AG04450 (cell line): Measurements from ENCODE around the gene ALPK1. TPM values are rescaled to one million over a fixed set of nuclear protein-coding genes. Genes with fewer than 3 reads are reported as not detected.

Source experiments
- CTCF ChIA-PET: fragments of 300-600, 350-600 bp; formaldehyde crosslinking; extraction: SDS; loops from one replicate; lab custom pipeline; 2022; ENCODE audit warnings: antibody characterized with exemption, inconsistent platforms; lab: Charles Lee
- POLR2A ChIA-PET: fragments of 350-600 bp; formaldehyde crosslinking; extraction: SDS; loops from one replicate; lab custom pipeline; 2021; ENCODE audit warnings: antibody characterized with exemption, inconsistent platforms; lab: Yijun Ruan, JAX
- DNase-seq: peaks from one replicate; pipeline ENCODE4 v3.0.0-alpha.2; 2011; ENCODE audit warnings: low read depth, low spot score
- H3K27ac ChIP-seq: one replicate; pipeline ENCODE4 v1.5.1; 2012; ENCODE audit warnings: low read depth, low read length, control low read depth
- H3K27me3 ChIP-seq: one replicate; pipeline ENCODE4 v1.6.0; 2012; ENCODE audit warnings: low read length; ENCODE audit not compliant: control insufficient read depth, insufficient read depth
- H3K4me3 ChIP-seq: 2 replicates; pipeline ENCODE4 v1.5.1; 2011; ENCODE audit warnings: mild to moderate bottlenecking, low read depth, low read length, control low read depth
- H3K9me3 ChIP-seq: 2 replicates; pipeline ENCODE4 v1.5.1; 2012; ENCODE audit warnings: low read length; ENCODE audit not compliant: control insufficient read depth, insufficient read depth
- polyA plus RNA-seq: library from polyadenylated mRNA; depleted of rRNA; stranded (reverse); fragments of >200 nt; gene quantifications from 2 replicates; pipeline ENCODE4 v1.2.3, GENCODE V29; 2011
- TF ChIP-seq, protein P1 (sequence below): IDR thresholded peaks from 2 replicates; pipeline ENCODE4 v1.5.1; 2011; ENCODE audit warnings: low read depth, low read length, control low read depth, inconsistent platforms

ALPK1 gene
- polyA plus RNA-seq, 1 experiment, result 14.0 TPM

DNA sequence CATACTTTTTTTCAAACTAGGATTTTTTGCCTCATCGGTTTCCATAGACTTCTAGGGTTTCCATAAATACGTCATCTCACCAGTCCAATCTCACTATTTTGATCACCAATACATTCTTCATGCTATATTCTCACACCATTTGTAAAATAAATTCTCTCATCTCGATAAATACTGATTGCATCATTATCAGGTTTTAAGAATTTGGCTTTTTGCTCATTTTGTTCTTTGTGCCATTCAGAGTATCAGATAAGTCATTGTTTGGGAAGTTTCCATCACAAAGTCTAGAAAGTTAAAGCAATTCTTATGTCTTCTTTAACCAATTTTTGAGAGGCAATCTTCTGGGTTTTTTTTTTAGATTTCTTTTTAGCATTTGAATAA lies 81.1 kb downstream of the ALPK1 start:
- CTCF ChIA-PET, result no interaction called here
- no peak for DNase-seq
- POLR2A ChIA-PET, result no interaction called here
- Histone ChIP-seq H3K9me3 (no peaks in the 10 kb centered on the region), H3K27ac (no peak overlapping the region), H3K4me3 (no peak overlapping the region), H3K27me3 (no peaks in the 10 kb centered on the region)
- TF ChIP-seq, protein P1, sequence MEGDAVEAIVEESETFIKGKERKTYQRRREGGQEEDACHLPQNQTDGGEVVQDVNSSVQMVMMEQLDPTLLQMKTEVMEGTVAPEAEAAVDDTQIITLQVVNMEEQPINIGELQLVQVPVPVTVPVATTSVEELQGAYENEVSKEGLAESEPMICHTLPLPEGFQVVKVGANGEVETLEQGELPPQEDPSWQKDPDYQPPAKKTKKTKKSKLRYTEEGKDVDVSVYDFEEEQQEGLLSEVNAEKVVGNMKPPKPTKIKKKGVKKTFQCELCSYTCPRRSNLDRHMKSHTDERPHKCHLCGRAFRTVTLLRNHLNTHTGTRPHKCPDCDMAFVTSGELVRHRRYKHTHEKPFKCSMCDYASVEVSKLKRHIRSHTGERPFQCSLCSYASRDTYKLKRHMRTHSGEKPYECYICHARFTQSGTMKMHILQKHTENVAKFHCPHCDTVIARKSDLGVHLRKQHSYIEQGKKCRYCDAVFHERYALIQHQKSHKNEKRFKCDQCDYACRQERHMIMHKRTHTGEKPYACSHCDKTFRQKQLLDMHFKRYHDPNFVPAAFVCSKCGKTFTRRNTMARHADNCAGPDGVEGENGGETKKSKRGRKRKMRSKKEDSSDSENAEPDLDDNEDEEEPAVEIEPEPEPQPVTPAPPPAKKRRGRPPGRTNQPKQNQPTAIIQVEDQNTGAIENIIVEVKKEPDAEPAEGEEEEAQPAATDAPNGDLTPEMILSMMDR, result no peak

DNA sequence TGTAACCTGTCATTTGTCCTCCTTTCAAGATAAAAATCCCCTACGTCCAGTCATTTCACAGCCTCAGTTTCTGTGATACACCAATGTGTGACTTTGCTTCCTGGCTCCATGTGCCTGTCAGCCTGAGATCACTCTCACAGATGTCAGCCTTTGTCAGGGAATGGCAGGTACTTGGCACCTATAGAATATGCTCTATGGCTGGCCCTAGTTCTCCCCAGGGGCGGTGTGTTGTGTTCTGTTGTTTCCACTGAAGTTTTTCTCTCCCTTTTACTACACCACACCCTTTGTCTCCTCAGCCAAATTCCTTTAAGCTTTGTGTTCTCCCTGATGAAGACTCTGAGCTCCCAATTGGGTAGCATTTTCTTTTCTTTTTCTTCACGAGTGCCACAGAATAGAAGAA lies 81.7 kb downstream of the ALPK1 start:
- no peaks in the 10 kb centered on the region for H3K27me3 ChIP-seq
- H3K4me3 ChIP-seq, result no peak overlapping the region
- ChIA-PET POLR2A (no interaction called here), CTCF (no interaction called here)
- H3K27ac ChIP-seq, result no peak overlapping the region
- H3K9me3 ChIP-seq, result no peaks in the 10 kb centered on the region
- TF ChIP-seq, protein P1, result no peak
- DNase-seq, result no peak

GRCh38 chr4:112379306-112379705 lies 82.1 kb downstream of the ALPK1 start:
- ChIA-PET CTCF (no interaction called here), POLR2A (no interaction called here)
- no peak for DNase-seq
- Histone ChIP-seq H3K9me3 (no peaks in the 10 kb centered on the region), H3K4me3 (no peak overlapping the region), H3K27me3 (no peaks in the 10 kb centered on the region), H3K27ac (no peak overlapping the region)
- TF ChIP-seq, protein P1, result no peak

GRCh38 chr4:112381996-112382692 lies 85.0 kb downstream of the ALPK1 start:
- POLR2A ChIA-PET, result no interaction called here
- Histone ChIP-seq H3K9me3 (no peaks in the 10 kb centered on the region), H3K27me3 (no peaks in the 10 kb centered on the region), H3K4me3 (no peak overlapping the region), H3K27ac (no peak overlapping the region)
- CTCF ChIA-PET, result no interaction called here
- TF ChIP-seq, protein P1, result no peak
- no peak for DNase-seq

GRCh38 chr4:112386071-112386470 lies 88.9 kb downstream of the ALPK1 start:
- H3K27me3 ChIP-seq, result no peaks in the 10 kb centered on the region
- DNase-seq, result no peak
- TF ChIP-seq, protein P1, result no peak
- POLR2A ChIA-PET, result no interaction called here
- H3K27ac ChIP-seq, result no peak overlapping the region
- no peak overlapping the region for H3K4me3 ChIP-seq
- CTCF ChIA-PET, result no interaction called here
- no peaks in the 10 kb centered on the region for H3K9me3 ChIP-seq
